Tibial nerve (tissue), 4 donors: ENCODE data around the gene RINT1. TPM values are rescaled to one million over a fixed set of nuclear protein-coding genes. Genes with fewer than 3 reads are reported as not detected.

Experiments used
- DNase-seq, 2 donors: peaks; one replicate each; pipeline ENCODE4 v3.0.0-alpha.2; 2019; ENCODE audit warnings: low spot score in 2 of 2
- H3K27ac ChIP-seq, 4 donors: fragments of 200-600 bp; sonication (generic) in 3 of 4; one replicate each; pipeline ENCODE4 v1.5.1; 2017 to 2019; ENCODE audit warnings: mild to moderate bottlenecking in 1 of 4
- H3K27me3 ChIP-seq, 2 donors: fragments of 200-600 bp; sonication (generic) in 1 of 2; one replicate each; pipeline versions ENCODE4 v1.5.1 to v1.6.0; 2017 to 2019
- H3K36me3 ChIP-seq, 3 donors: fragments of 200-600 bp; sonication (generic); one replicate each; pipeline ENCODE4 v1.5.1; 2018 to 2019
- H3K4me1 ChIP-seq, 4 donors: fragments of 200-600 bp; sonication (generic) in 3 of 4; one replicate each; pipeline ENCODE4 v1.5.1; 2017 to 2019
- H3K4me3 ChIP-seq, 4 donors: fragments of 200-600 bp; sonication (generic) in 3 of 4; one replicate each; pipeline ENCODE4 v1.5.1; 2017 to 2019; ENCODE audit warnings: mild to moderate bottlenecking in 1 of 4, moderate library complexity in 1 of 4
- H3K9me3 ChIP-seq, 4 donors: fragments of 200-600 bp; sonication (generic) in 3 of 4; one replicate each; pipeline ENCODE4 v1.5.1; 2017 to 2019
- EP300 ChIP-seq, 2 donors: sonication (generic); formaldehyde crosslinking; IDR thresholded peaks; one replicate each; pipeline ENCODE4 v1.6.1; 2017; ENCODE audit warnings: antibody characterized with exemption in 2 of 2, mild to moderate bottlenecking in 1 of 2
- POLR2A ChIP-seq, 2 donors: fragments of 450-650 bp; IDR thresholded peaks; one replicate each; pipeline ENCODE4 v1.6.1; 2017; ENCODE audit warnings: antibody characterized with exemption in 2 of 2, mild to moderate bottlenecking in 2 of 2, moderate library complexity in 2 of 2
- WGBS, 2 donors: methylation state at CpG; one replicate each; pipeline ENCODE4 v1.1.5; 2018; 5-methylcytosine and 5-hydroxymethylcytosine counted together
- total RNA-seq, 4 donors: library from RNA; depleted of rRNA; stranded (reverse); fragments of >200 nt; gene quantifications; one replicate each; pipeline ENCODE4 v1.1.0, GENCODE V29; 2016
- TF ChIP-seq, protein P1 (sequence below), 5 experiments: fragments of 200-600 bp in 3 of 5; fragments of 450-650 bp in 2 of 5; sonication (generic) in 3 of 5; IDR thresholded peaks; one replicate each; pipeline ENCODE4 v1.5.1; 2016 to 2019; ENCODE audit warnings: antibody characterized with exemption in 5 of 5, mild to moderate bottlenecking in 3 of 5, moderate library complexity in 2 of 5

Gene RINT1
- total RNA-seq, 4 donors from 2014 or later, result 12.9 to 18.2 (median 14.6) TPM

DNA sequence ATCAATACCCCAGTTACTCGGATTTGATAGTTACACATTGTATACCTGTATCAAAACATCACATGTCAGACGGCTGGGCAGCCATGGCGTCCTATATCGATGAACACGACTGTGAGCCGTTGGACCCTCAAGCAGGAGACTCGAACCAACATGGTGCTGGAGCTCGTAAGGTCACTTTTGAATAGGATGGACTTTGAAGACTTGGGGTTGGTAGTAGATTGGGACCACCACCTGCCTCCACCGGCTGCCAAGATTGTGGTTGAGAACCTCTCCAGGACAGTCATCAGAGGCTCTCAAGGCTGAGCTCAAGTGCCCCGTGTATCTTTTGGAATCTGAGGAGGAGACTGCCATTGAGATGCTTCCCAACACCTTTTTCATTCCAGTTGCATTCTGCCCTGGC, 1.9 kb upstream of the RINT1 start:
- no peaks in the 10 kb centered on the region for H3K9me3 ChIP-seq
- no peak overlapping the region for H3K4me3 ChIP-seq
- peaks cover 0 to 30% (median 11%) of the 10 kb centered on the region in 4 donors for H3K4me1 ChIP-seq
- TF ChIP-seq POLR2A (IDR thresholded peaks at IDR 0.05) (no peak), EP300 (IDR thresholded peaks at IDR 0.05) (no peak)
- TF ChIP-seq, protein P1, sequence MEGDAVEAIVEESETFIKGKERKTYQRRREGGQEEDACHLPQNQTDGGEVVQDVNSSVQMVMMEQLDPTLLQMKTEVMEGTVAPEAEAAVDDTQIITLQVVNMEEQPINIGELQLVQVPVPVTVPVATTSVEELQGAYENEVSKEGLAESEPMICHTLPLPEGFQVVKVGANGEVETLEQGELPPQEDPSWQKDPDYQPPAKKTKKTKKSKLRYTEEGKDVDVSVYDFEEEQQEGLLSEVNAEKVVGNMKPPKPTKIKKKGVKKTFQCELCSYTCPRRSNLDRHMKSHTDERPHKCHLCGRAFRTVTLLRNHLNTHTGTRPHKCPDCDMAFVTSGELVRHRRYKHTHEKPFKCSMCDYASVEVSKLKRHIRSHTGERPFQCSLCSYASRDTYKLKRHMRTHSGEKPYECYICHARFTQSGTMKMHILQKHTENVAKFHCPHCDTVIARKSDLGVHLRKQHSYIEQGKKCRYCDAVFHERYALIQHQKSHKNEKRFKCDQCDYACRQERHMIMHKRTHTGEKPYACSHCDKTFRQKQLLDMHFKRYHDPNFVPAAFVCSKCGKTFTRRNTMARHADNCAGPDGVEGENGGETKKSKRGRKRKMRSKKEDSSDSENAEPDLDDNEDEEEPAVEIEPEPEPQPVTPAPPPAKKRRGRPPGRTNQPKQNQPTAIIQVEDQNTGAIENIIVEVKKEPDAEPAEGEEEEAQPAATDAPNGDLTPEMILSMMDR (IDR thresholded peaks at IDR 0.05), result no peak
- H3K27ac ChIP-seq, result no peak overlapping the region
- DNase-seq, result no peak
- WGBS, 2 donors, result 92 to 94% methylated on average over 10 of the region's 10 CpGs
- no peaks in the 10 kb centered on the region for H3K27me3 ChIP-seq
- H3K36me3 ChIP-seq, result no peaks in the 10 kb centered on the region

DNA sequence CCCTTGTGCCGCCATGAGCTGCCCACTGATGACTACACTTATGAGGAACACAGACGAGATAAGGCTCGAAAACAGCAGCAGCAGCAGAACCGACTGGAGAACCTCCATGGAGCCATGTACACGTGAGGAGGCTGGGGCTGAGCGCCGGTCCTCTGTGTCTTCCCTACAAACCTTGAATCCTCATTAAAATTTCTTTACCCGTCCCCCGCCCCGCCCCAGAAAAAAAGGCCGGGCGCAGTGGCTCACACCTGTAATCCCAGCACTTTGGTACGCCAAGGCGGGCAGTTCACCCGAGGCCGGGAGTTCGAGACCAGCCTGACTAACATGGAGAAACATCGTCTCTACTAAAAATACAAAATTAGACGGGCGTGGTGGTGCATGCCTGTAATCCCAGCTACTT, 1.5 kb upstream of the RINT1 start:
- H3K27ac ChIP-seq, result no peak overlapping the region
- TF ChIP-seq, protein P1 (IDR thresholded peaks at IDR 0.05), result no peak
- TF ChIP-seq POLR2A (IDR thresholded peaks at IDR 0.05) (no peak), EP300 (IDR thresholded peaks at IDR 0.05) (no peak)
- H3K4me1 ChIP-seq, result peaks cover 0 to 30% (median 11%) of the 10 kb centered on the region in 4 donors
- no peak for DNase-seq
- no peaks in the 10 kb centered on the region for H3K36me3 ChIP-seq
- 96% methylated on average over 20 of the region's 20 CpGs for WGBS, 2 donors
- H3K27me3 ChIP-seq, result no peaks in the 10 kb centered on the region
- no peak overlapping the region for H3K4me3 ChIP-seq
- no peaks in the 10 kb centered on the region for H3K9me3 ChIP-seq

DNA sequence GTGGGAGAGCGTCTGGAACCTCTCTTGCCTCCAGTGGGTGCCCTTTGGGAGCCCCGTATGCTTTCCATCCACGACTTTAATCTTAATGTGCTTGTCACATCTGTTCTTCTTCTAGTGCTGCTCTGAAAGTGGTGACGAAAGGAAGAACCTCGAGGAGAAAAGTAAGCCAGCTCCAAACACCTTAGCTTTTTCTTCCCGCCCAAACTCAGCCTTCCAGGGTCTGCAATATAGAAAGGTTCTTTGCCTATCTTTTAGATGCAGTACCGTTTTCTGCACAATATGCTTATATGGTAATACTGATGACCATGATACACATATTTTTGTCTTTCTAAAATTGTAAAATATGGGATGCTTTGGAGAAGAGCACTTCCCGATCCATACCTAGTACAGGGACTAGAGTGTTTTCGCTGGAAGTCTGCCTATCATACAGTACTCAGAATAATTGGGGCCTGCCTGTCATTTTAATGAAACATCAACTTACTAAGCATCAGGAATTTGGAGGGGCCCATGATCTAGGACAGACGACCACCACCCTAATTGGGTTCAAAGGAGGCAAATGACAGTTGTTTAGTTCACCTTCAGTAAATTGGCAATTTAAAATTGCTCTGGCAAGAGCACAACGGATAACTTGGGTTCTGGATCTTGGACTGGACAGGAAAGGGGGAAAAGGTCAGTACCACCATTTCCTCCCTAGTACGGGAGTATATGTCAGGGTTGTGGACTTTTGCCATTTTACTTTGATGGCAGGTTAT, 884 bp downstream of the RINT1 start:
- Histone ChIP-seq H3K27me3 (no peaks in the 10 kb centered on the region), H3K27ac (peak overlapping the region in 3 of 4 donors; percentile 71 to 92 (median 91)), H3K9me3 (no peaks in the 10 kb centered on the region), H3K36me3 (peaks cover 0 to 19% (median 0%) of the 10 kb centered on the region in 3 donors), H3K4me1 (peaks cover 0 to 30% (median 11%) of the 10 kb centered on the region in 4 donors), H3K4me3 (peak overlapping the region; percentile 63 to 97 (median 88))
- DNase-seq, result no peak
- TF ChIP-seq, protein P1 (IDR thresholded peaks at IDR 0.05), result no peak
- TF ChIP-seq POLR2A (IDR thresholded peaks at IDR 0.05), result no peak
- TF ChIP-seq EP300 (IDR thresholded peaks at IDR 0.05), result no peak
- 36 to 42% methylated on average over 12 of the region's 12 CpGs for WGBS, 2 donors

DNA sequence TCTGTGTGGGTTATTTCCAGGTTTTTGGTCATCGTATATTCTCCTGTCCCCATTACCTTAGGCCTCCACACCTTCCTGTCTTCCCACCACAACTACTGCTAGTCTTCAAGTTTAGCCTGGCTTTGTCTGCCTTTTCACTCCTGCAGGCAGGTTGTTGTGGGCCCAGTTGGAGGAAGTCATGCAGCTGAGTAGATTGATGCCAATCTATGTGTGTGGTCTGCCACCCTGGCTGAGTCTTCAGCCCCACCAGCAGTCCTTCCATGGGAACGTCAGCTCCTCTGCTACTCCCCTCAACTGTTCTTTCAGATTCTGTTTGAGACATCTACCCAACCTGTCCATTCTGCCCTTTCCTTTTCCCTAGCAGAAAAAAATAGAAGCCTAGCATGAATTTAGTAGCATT, 6.3 kb downstream of the RINT1 start:
- TF ChIP-seq, protein P1 (IDR thresholded peaks at IDR 0.05), result no peak
- TF ChIP-seq EP300 (IDR thresholded peaks at IDR 0.05) (no peak), POLR2A (IDR thresholded peaks at IDR 0.05) (no peak)
- H3K27ac ChIP-seq, result no peak overlapping the region
- peaks cover 0 to 15% (median 3%) of the 10 kb centered on the region in 4 donors for H3K4me1 ChIP-seq
- H3K27me3 ChIP-seq, result no peaks in the 10 kb centered on the region
- DNase-seq, result no peak
- H3K9me3 ChIP-seq, result no peaks in the 10 kb centered on the region
- WGBS, 2 donors, result 71 to 73% methylated on average over 2 of the region's 2 CpGs
- peaks cover 0 to 73% (median 3%) of the 10 kb centered on the region in 3 donors for H3K36me3 ChIP-seq
- H3K4me3 ChIP-seq, result no peak overlapping the region

DNA sequence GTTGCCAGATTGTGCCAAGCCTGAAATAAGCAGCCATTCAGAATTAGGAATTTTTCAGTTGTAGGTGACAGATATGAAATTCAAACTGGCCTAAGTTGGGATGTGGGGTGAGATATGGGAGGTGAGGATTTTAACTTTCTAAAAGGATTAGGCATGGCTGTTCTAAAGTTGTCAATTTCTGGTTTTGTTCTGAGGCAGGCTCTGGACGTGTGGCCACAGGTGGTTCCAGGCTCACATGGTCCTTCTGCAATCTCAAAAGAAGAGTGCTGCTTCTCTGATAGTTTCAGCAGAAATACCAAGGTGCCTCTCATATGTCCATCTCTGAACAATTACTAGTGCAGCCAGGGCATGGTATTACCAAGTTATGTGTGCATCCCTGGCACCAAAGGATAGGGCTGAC, 27.9 kb downstream of the RINT1 start:
- no peak for TF ChIP-seq POLR2A (IDR thresholded peaks at IDR 0.05)
- no peak for TF ChIP-seq EP300 (IDR thresholded peaks at IDR 0.05)
- TF ChIP-seq, protein P1 (IDR thresholded peaks at IDR 0.05), result no peak

More for the DNA sequence above, 27.9 kb downstream of the RINT1 start:
- H3K27ac ChIP-seq, result no peak overlapping the region
- H3K4me3 ChIP-seq, result no peak overlapping the region
- peaks cover 0 to 92% (median 0%) of the 10 kb centered on the region in 3 donors for H3K36me3 ChIP-seq
- H3K9me3 ChIP-seq, result no peaks in the 10 kb centered on the region
- no peaks in the 10 kb centered on the region for H3K27me3 ChIP-seq
- WGBS, 2 donors, result 81 to 86% methylated on average over 1 of the region's 1 CpG
- no peaks in the 10 kb centered on the region for H3K4me1 ChIP-seq
- no peak for DNase-seq
